GM12878 (cell line): Measurements from ENCODE around the gene KCNAB3. TPM values are rescaled to one million over a fixed set of nuclear protein-coding genes. Genes with fewer than 3 reads are reported as not detected.

Experiments used
- ASH2L ChIP-seq: fragments of 300-600, 200-600 bp; sonication (generic); IDR thresholded peaks from 2 replicates; pipeline ENCODE4 v1.6.1; 2017; ENCODE audit warnings: low read depth, mild to moderate bottlenecking, borderline replicate concordance
- BCLAF1 ChIP-seq: fragments of 450-650 bp; IDR thresholded peaks from 2 replicates; pipeline ENCODE4 v1.6.1; 2017; ENCODE audit warnings: antibody characterized with exemption, mild to moderate bottlenecking, moderate library complexity
- DPF2 ChIP-seq: fragments of 450-650 bp; IDR thresholded peaks from 2 replicates; pipeline ENCODE4 v1.6.1; 2017; ENCODE audit warnings: mild to moderate bottlenecking
- FOXM1 ChIP-seq: IDR thresholded peaks from 2 replicates; pipeline ENCODE4 v1.6.1; 2012; ENCODE audit warnings: low read depth, mild to moderate bottlenecking, inconsistent platforms, low read length, moderate library complexity
- MLLT1 ChIP-seq: fragments of 450-650 bp; IDR thresholded peaks from 2 replicates; pipeline ENCODE4 v1.6.1; 2016; ENCODE audit warnings: mild to moderate bottlenecking
- NFXL1 ChIP-seq: fragments of 450-650 bp; IDR thresholded peaks from 2 replicates; pipeline ENCODE4 v1.6.1; 2017; ENCODE audit warnings: antibody characterized with exemption, mild to moderate bottlenecking, borderline replicate concordance
- NR2C2 ChIP-seq: IDR thresholded peaks from 2 replicates; pipeline ENCODE4 v1.6.1; 2011; ENCODE audit warnings: borderline replicate concordance, low read depth; ENCODE audit not compliant: control insufficient read depth, insufficient read length
- NRF1 ChIP-seq: conservative IDR thresholded peaks from 2 replicates; pipeline ENCODE4 v1.6.1; 2011; ENCODE audit warnings: mild to moderate bottlenecking, low read depth, low read length, improper control_type of control experiment
- POLR2AphosphoS5 ChIP-seq: IDR thresholded peaks from 2 replicates; pipeline ENCODE4 v1.6.1; 2011; ENCODE audit warnings: mild to moderate bottlenecking, low read length, inconsistent platforms
- REST ChIP-seq: IDR thresholded peaks from 2 replicates; pipeline ENCODE4 v1.6.1; 2012; ENCODE audit warnings: mild to moderate bottlenecking, low read depth, low read length
- SIN3A ChIP-seq: IDR thresholded peaks from 2 replicates; pipeline ENCODE4 v1.6.1; 2012; ENCODE audit warnings: low read depth, low read length, improper control_type of control experiment
- SMARCA5 ChIP-seq: fragments of 450-650 bp; IDR thresholded peaks from 2 replicates; pipeline ENCODE4 v1.6.1; 2017; ENCODE audit warnings: mild to moderate bottlenecking
- SUZ12 ChIP-seq: fragments of 200-600 bp; sonication (generic); IDR thresholded peaks from one replicate; pipeline ENCODE4 v1.6.1; 2018; ENCODE audit warnings: antibody characterized with exemption, mild to moderate bottlenecking; ENCODE audit not compliant: unreplicated experiment
- TARDBP ChIP-seq: IDR thresholded peaks from 2 replicates; pipeline ENCODE4 v1.6.1; 2016; ENCODE audit warnings: borderline replicate concordance
- TCF12 ChIP-seq: IDR thresholded peaks from 2 replicates; pipeline ENCODE4 v1.6.1; 2011; ENCODE audit warnings: low read depth, mild to moderate bottlenecking, low read length
- WRNIP1 ChIP-seq: IDR thresholded peaks from 2 replicates; pipeline ENCODE4 v1.6.1; 2011; ENCODE audit warnings: low read depth, low read length, improper control_type of control experiment, borderline replicate concordance
- YY1 ChIP-seq: IDR thresholded peaks from 2 replicates; pipeline ENCODE4 v1.6.1; 2011; ENCODE audit warnings: low read depth, mild to moderate bottlenecking, low read length
- ZNF384 ChIP-seq: IDR thresholded peaks from 2 replicates; pipeline ENCODE4 v1.6.1; 2012; ENCODE audit warnings: low read depth, mild to moderate bottlenecking, low read length, improper control_type of control experiment, borderline replicate concordance
- polyA plus RNA-seq, 11 experiments: library from polyadenylated mRNA; depleted of rRNA in 4 of 11; unstranded in 6 of 11; stranded (reverse) in 5 of 11; fragments of >200 nt; fragmentation: Nextera tagmentation in 4 of 11; fragmentation: Illumina TruSeq in 1 of 11; extraction: Ambion mirVana in 4 of 11; extraction: Trizol in 1 of 11; gene quantifications; 1 replicate in 1 of 11; 2 replicates in 10 of 11; pipeline versions ENCODE4 v1.2.1 to v1.2.3, GENCODE V29; 2011 to 2016; ENCODE audit warnings: inconsistent platforms in 2 of 11, missing spikeins in 2 of 11, low read depth in 1 of 11
- total RNA-seq, 4 experiments: library from RNA; depleted of rRNA in 3 of 4; stranded (reverse); fragments of >200 nt in 3 of 4; fragmentation: Illumina TruSeq in 1 of 4; extraction: Trizol in 1 of 4; gene quantifications; 2 replicates each; pipeline versions ENCODE4 v1.2.1 to v1.2.3, GENCODE V29; 2013 to 2021
- TF ChIP-seq, protein P1 (sequence below): fragments of 450-650 bp; IDR thresholded peaks from 2 replicates; pipeline ENCODE4 v1.6.1; 2018; ENCODE audit warnings: mild to moderate bottlenecking, low read depth, moderate library complexity; ENCODE audit not compliant: partially characterized antibody

Gene KCNAB3
- total and polyA plus RNA-seq, 10 of the 15 experiments (the other 5 are each of a cell fraction or from before 2014, with no cell fraction given) = 0.22 to 7.9 (median 1.8) TPM

GRCh38 chr17:7951143-7951792 lies 21.6 kb upstream of the KCNAB3 start (continued):
- TF ChIP-seq BCLAF1 (no peak), MLLT1 (0 out of 2 replicates have a peak, but pooled peaks have one; percentile 19), DPF2 (peak; percentile 63), SUZ12 (no peak), FOXM1 (peak; percentile 46; the same call in 1 of the 2 replicates), REST (no peak), SMARCA5 (no peak), ASH2L (no peak), WRNIP1 (no peak), ZNF384 (no peak), POLR2AphosphoS5 (no peak), TARDBP (no peak), NRF1 (no peak), YY1 (no peak), NFXL1 (no peak), SIN3A (no peak), TCF12 (no peak), NR2C2 (no peak)
- TF ChIP-seq, protein P1, sequence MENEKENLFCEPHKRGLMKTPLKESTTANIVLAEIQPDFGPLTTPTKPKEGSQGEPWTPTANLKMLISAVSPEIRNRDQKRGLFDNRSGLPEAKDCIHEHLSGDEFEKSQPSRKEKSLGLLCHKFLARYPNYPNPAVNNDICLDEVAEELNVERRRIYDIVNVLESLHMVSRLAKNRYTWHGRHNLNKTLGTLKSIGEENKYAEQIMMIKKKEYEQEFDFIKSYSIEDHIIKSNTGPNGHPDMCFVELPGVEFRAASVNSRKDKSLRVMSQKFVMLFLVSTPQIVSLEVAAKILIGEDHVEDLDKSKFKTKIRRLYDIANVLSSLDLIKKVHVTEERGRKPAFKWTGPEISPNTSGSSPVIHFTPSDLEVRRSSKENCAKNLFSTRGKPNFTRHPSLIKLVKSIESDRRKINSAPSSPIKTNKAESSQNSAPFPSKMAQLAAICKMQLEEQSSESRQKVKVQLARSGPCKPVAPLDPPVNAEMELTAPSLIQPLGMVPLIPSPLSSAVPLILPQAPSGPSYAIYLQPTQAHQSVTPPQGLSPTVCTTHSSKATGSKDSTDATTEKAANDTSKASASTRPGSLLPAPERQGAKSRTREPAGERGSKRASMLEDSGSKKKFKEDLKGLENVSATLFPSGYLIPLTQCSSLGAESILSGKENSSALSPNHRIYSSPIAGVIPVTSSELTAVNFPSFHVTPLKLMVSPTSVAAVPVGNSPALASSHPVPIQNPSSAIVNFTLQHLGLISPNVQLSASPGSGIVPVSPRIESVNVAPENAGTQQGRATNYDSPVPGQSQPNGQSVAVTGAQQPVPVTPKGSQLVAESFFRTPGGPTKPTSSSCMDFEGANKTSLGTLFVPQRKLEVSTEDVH = no peak
